NCI-H1930 (cell line): Measurements from ENCODE around the gene C20orf141.

Experiments
- DNase-seq, 2 experiments: peaks; one replicate each; lab custom pipeline; 2025; lab: John Stamatoyannopoulos, UW

Gene C20orf141

GRCh38 chr20:2849529-2849928 lies 34.7 kb downstream of the C20orf141 start:
- DNase-seq, result no peak

DNA sequence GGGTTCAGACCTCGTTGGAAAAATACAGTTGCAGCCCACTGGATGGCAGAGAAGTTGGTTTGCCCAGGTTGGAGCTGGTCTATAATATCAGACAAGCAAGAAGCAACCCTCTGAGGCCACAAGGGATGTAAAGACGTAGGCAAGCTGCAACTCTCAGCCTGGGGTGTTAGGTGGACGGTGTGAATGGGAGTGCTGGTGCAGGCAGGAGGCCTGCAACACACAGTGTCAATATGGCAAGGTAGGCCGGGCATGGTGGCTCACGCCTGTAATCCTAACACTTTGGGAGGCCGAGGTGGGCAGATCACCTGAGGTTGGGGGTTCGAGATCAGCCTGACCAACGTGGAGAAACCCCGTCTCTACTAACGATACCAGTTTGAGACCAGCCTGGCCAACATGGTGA lies 36.3 kb downstream of the C20orf141 start:
- DNase-seq, result no peak

- DNase-seq, result no peak
Measured at GRCh38 chr20:2858591-2858990, 43.8 kb downstream of the C20orf141 start.

- DNase-seq, result no peak
Measured at GRCh38 chr20:2859330-2860121, 44.7 kb downstream of the C20orf141 start.

- no peak for DNase-seq
Measured at GRCh38 chr20:2864626-2865025, 49.8 kb downstream of the C20orf141 start.

GRCh38 chr20:2865101-2865500 lies 50.3 kb downstream of the C20orf141 start:
- DNase-seq, result no peak
